Stimulated activated CD4-positive, alpha-beta T cell treated with anti-CD3 and anti-CD28 coated beads, Interleukin-2, amount 100 ng/mL, for 48 hours (primary cell): ENCODE data around the gene HSPA1L.

ENCODE experiments used
- DNase-seq, 2 donors: peaks; one replicate each; pipeline ENCODE4 v3.0.0-alpha.2; 2020

Gene HSPA1L

DNA sequence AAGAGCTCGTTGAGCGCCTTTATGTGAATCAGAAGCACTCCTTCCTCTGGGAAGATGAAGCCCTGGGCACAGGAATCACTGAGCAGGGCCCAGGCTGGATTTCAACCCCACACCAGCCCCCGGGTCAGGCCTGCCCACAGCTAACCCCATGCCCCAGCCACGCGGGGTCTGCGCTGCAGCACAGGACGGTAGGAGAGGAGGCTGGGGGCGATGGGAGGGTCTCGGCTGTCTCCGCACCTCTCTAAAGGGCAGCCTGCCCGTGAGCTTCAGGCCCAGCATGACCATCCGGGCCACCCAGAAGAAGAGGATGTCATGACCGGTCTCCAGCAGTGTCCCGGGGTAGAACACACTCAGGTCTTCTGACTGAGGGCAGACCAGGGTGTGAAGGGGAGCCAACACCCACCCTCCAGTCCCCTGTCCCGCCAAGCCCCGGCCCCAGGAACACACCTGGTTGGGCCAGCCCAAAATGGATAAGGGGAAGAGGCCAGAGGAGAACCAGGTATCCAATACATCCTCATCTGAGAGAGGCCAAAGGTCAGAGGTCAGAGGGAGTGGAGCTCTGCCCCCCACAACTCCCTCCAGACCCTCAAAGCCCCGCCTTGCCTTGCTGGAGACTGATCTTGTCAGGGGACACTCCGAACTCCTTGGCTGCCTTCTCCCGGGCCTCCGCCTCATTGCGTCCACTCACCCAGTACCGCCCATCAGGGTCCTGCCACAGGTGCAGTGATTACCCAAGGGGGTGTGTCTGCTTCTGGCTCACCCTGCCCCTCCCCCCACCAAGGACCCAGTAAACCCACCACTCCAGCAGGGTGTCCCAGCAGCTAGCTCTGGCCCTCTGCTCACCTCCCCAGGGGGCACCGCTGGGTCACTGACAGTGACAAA, 33.6 kb downstream of the HSPA1L start:
- DNase-seq = no peak

DNA sequence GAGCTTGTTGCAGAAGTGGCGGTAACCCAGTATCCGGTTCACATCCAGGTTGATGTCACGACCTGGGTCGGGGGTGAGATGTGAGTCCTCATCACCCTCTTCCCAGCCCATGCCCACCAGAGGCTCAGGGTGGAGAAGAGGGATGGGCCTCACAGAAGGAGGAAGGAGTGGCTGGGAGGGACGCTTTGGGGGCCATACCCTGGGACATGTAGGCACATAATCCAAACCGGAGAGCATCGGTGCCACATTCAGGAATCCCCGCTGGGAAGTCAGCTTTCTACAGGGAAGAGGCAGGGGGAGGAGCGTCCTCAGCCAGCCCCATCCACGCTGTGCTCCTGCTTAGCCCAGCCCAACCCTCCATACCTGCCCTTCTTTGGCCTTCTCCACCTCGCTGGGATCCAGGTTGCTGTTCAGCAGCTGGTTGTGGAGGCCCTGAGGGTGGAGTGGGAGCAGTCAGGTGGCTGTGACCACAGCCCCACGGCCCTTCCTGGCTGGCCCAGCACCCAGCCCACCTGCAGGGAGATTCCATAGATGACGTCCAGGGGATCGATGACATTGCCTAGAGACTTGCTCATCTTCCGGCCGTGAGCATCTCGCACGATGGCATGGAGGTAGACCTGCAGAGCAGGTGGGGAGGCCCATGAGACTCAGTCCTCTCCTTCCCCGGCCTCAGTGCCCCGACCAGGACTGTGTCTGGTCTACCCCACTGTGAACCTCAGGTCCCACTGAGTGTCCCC, 34.4 kb downstream of the HSPA1L start:
- no peak for DNase-seq

DNA sequence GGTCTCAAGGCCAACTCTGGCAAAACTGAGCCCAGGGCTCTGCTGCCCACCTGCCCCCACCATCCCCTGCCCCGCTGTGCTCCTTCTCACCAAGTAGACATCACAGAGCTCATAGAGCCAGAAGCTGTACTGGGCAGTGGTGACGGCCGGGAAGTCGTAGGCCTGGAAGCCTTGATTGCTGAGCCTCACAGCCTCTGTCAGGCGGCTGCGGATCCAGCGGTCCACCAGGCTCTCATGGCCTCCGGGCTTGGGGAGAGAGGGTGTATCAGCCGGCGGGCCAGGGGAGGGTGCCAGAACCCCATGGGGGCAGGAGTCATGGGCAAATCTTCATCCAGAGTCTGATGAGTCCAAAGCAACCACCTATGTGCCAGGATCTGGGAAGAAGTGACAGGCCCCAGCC, 35.2 kb downstream of the HSPA1L start:
- DNase-seq = no peak

DNA sequence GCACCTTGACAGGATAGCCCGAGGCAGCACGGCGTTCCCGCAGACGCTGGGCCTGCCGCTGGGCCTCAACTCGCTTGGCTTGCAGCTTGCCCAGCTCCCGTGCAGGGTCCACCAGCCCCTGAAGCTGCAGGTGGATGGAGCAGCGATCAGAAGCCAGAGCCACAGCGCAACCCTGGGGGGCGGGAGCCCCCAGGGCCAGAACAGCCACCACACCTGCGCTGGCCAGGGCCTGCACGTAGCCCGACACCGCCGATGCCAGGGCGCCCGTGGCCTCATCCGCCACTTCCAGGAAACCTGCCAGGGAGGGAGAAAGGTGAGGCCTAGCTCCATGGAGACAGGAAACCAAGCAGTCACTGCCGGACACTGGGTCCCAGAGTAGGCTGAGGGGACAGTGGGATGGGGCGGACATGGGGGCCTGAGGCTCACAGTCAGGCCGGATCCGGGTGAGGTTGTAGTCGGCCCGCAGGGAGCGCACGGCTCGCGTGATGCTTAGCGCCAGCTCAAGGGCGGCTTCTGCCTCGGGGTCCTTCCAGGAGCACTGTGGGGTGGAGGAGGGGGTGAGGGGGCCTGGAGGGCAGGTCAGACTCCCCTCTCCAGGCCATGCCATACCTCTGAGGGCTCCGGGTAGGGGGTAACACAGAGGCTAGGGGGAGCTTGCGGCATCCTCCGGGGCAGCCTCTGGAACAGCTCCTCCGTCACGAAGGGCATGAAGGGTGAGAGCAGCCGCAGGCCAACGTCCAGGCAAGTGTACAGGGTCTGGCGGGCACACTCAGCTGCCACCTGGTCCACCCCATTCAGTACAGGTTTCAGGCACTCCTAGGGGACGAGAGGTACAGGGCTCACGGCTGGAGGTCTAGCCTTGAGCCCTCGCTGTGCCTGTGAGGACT, 35.8 kb downstream of the HSPA1L start:
- DNase-seq = no peak

- no peak for DNase-seq
These were observed 36.9 kb downstream of the HSPA1L start for GRCh38 chr6:31778193-31778592.

DNA sequence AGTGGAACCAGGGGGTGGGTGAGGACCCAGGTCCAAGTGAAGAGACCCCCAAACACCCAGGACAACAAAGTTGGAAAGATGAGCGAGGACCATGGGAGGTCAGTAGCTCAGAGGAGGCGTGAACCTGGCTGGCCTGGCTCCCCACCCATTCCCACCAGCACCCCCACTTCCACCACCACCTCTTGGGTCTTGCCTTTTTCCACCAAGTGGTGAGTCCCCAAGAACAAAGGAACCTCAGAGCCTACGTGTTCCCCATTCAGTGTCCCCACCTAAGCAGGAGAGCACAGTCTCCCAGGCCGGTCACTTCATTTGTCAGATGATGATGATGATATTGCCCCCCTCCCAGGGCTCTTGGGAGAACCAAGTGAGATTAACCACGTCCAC, 37.4 kb downstream of the HSPA1L start:
- no peak for DNase-seq

DNA sequence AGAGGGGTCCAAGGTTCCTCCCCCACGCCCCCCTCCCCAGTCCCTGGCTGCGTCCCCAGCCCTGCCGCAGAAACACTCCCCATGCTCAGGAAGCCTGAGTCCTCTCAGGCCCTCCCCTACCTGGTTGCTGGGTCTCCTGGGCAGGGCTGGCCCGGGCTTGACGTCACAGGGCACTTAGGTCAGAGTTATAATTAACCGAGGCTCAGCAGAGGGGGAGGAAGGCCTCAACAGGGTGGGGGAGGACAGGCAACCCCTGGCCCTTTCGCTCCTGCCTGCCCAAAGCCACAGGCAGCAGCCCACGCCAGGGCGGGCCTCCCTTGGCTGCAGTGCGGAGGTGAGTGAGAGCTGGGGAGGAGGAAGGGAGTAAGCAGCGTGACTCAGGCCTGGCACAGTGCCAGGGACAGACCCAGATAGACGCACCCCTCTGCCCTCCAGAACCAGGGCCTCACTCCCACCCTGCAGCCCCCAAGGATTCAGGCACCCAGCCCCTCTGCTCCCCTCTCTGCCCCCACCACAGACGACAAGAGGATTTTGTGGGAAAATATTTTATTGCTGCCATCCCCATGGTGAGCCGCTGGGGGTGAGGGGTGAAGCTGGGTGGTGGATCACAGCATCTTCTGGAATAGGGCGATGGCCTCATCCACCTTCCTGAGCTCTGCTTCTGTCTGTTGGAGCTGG, 38.0 kb downstream of the HSPA1L start, which contains the start of gene VWA7:
Gene VWA7 (minus strand): TSS at position 340 of the 678 bp plus-strand sequence. CDS start 549 bp downstream, outside the sequence.
- peak; percentile 63 to 71 for DNase-seq

GRCh38 chr6:31776485-31776988, 38.5 kb downstream of the HSPA1L start:
- no peak for DNase-seq

DNA sequence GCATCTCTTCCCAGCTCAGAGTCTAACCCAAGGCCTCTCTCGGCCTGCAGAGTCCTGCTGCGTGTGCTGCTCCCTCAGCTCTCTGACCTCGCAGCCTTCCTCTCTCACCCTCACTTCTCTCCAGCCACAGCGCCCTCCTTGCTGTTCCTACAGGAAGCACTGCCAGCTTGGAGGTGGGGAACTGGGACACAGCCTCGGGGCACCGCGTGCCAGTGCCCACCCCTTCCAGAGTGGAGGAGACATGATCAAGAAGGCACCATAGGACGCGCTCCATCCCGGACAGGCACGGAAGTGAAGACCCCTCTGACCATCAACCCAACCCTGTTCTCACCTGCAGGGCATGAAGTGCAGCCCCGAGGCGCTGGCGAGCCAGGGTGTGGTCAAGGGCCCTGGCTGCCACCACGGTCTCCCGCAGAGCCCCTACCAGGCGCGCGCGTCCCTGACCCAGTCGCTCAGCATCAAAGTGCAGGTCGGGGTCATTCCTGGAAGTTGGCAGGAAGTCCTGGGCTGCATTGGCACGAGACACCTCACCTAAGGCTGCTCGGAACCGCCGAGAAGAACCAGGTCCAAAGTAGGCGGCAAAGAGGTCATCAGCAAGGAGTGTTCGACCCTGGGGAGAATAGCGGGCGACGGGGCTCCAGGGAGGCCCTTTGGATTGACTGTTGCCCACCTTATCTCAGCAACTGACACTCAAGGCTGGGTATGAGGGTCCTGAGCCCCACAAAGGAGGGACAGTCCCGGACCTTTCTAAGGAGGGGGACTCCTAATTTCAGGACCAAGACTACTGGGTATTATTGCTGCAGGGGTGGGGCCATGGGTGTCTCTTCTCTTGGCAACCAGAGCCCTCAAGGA, 39.2 kb downstream of the HSPA1L start:
- no peak for DNase-seq

GRCh38 chr6:31775184-31775583, 39.9 kb downstream of the HSPA1L start:
- DNase-seq = no peak

GRCh38 chr6:31771992-31772358, 43.1 kb downstream of the HSPA1L start:
- no peak for DNase-seq

DNA sequence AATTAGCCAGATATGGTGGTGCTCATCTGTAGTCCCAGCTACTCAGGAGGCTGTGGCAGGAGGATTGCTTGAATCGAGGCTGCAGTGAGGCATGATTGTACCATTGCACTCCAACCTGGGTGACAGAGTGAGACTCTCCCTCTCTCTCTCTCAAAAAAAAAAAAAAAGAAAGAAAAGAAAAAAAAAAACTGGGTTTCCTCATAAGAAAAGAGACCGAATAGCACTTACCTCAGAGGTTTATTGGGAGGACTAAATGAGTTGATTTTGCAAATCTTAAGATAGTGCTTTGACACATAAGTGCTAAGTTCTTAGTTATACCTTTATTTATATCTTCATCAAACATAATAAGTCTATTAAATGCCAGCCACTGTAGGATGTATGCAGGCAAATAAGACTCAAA, 44.2 kb downstream of the HSPA1L start:
- no peak for DNase-seq

GRCh38 chr6:31769684-31770371, 45.3 kb downstream of the HSPA1L start:
- DNase-seq = peak; percentile 82

- DNase-seq = no peak
These were observed 46.5 kb downstream of the HSPA1L start for GRCh38 chr6:31768363-31769257.

DNA sequence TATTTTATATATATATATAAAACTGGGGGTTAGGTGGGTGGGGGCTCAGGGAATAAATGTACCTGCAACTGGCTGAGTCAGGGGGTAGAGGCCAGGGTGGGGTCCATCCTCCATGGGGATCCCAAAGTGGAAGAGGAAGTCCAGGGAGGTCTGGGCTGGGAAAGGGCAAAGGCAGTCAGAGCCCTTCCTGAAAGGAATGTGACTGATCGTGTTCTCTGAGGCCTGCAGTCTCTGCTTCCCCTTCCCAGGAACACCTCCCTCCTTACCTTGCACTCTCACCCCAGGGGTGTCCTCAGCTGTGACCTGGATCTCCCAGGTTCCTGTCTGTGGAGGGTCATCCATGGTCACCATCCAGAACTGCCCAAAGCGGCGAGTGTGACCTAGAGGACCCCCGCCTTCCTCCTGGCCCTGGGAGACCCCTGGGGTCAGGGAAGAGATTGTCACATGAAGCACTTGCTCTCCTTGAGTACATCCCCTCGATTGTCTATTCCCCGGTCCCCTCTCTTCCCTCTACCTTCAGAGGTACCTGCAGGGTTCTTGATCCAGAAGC, 47.9 kb downstream of the HSPA1L start:
- no peak for DNase-seq

DNA sequence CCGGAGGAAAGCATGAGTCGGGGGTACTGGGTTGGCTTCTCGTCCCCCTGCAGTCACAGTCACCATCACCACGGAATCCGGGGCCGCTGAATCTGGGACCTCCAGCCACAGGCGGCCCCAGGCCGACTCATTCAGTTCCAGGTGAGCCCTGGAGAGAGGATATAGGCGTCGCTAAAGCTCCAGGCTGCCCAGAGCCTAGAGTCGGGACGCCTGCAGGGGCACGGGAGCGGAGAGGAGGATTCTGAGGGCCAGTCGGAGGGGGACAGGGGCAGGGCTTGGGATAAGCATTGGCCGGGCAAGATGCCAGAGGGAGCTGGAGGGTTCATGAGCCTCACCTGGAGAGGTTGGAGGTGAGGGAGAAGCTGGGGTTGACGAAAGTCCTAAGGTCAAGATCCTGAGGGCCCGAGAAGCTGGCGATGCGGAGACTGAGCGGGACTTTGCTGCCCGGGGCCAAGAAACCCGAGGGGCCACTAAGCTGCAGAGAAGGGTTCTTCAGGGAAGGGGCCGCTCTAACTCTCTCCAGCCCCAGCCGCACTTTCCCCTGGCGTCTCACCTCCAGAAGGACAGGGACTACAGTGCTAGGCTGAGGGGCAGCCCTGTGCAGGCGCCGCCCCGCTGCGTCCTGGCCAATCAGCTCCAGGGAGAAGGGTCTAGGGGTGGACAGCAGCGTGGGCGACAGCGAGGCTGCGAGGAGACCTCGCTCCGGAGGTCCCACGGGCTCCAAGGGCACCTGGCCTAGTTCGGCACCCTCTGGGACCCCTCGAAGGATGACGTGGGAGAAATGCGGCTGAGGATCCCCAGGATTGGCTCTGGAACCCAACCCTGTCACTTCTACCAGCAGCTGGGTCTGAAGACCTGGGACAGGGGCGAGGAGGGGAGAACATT, 48.9 kb downstream of the HSPA1L start:
- DNase-seq = no peak

DNA sequence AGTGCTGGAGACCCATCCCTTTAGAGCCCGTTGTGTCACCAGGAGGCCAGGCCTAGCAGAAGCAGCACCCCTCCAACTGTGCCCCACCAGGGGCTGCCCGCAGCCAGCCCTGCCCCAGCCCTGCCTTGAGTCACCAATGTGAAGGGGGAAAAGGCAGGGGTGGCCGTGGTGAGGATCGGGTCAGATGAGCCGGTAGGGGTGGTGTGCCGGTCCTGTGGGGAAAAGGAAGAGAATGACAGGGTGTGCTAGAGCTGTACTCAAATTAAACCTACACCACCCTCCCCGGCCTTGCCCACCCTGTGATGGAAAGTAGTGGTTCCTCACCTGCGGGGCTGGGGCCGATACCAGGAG, 49.5 kb downstream of the HSPA1L start:
- no peak for DNase-seq

DNA sequence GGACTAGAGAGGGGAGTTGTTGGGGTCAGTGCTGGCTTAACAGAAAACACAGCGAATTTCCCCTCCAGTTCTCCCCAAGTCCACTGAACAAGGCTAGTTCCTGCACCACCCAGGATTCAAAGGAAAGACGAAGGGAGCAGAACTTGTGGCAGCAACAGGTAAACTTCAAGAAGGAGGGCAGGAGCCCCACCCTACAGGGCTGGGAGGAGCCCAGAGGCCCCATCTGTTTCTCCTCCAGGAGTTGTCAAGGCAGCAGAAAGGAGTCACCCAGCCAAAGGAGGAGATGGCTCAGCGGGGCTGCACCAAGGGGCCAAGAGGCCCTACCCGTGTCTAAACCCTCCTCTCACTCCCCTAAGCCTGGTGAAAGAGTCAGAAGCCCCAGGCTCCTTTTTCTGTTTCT, 50.9 kb downstream of the HSPA1L start:
- DNase-seq = no peak

- DNase-seq = no peak
These were observed 51.5 kb downstream of the HSPA1L start for GRCh38 chr6:31763619-31763940.
